Motor neuron (in vitro differentiated cells): Measurements from ENCODE around the gene OOSP3. TPM values are rescaled to one million over a fixed set of nuclear protein-coding genes. Genes with fewer than 3 reads are reported as not detected.
"Not testable (repeated sequence)": the region's sequence is repeated elsewhere in the genome, so short reads cannot be mapped to it uniquely, and the experiment has no call there.

Experiments
- ATAC-seq, 8 experiments: fragments of 200-7000 bp; cut with Tn5 transposase; replicated peaks in 6 of 8; 2 replicates each; pipeline ENCODE4 v1.8.0; 2021; ENCODE audit warnings: mild to moderate bottlenecking in 8 of 8, moderate library complexity in 8 of 8
- H3K27ac ChIP-seq, 2 donors: fragments of 250-450 bp; sonication (Bioruptor Pico); 2 replicates each; pipeline ENCODE4 v1.9.0; 2021; ENCODE audit warnings: antibody characterized with exemption in 2 of 2, mild to moderate bottlenecking in 2 of 2, moderate library complexity in 1 of 2
- H3K4me1 ChIP-seq, 2 donors: fragments of 250-450 bp; sonication (Bioruptor Pico); replicated peaks in 1 of 2; 2 replicates each; pipeline ENCODE4 v1.6.1; 2021; ENCODE audit warnings: antibody characterized with exemption in 2 of 2, mild to moderate bottlenecking in 2 of 2, moderate library complexity in 1 of 2
- H3K4me3 ChIP-seq, 5 donors: fragments of 250-450 bp; sonication (Bioruptor Pico); 2 replicates each; pipeline ENCODE4 v1.9.0; 2021; ENCODE audit warnings: antibody characterized with exemption in 5 of 5, mild to moderate bottlenecking in 5 of 5, moderate library complexity in 4 of 5
- WGBS, 10 experiments: fragments of 450-650 bp; shearing (Covaris generic); methylation state at CpG; one replicate each; pipeline ENCODE4 v1.0.0; 2022; 5-methylcytosine and 5-hydroxymethylcytosine counted together
- in situ Hi-C, 9 experiments: fragments of 400-800 bp; cut with MboI; loops; one replicate each; pipeline ENCODE4 v1.15.0; 2021; ENCODE audit warnings: low sequenced_read_pairs in 9 of 9, low pct_unique_long_range_greater_than_20kb in 2 of 9; ENCODE audit not compliant: unreplicated experiment in 9 of 9
- total RNA-seq, 8 experiments: library from RNA; unstranded; fragments of 300-600 nt; gene quantifications; 2 replicates each; pipeline versions ENCODE4 v1.2.3 to v1.2.4, GENCODE V29; 2022

OOSP3 gene, protein sequence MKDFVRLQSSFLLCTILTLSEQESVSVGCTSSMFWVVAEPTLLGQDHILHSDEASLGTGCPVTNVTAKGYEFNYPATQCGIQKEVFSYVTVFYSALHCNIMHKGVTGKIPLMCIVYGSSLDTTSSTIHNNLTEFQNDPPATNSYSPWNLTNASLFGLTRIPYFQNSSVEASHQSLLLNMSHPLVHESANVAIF
- not detected for total RNA-seq

DNA sequence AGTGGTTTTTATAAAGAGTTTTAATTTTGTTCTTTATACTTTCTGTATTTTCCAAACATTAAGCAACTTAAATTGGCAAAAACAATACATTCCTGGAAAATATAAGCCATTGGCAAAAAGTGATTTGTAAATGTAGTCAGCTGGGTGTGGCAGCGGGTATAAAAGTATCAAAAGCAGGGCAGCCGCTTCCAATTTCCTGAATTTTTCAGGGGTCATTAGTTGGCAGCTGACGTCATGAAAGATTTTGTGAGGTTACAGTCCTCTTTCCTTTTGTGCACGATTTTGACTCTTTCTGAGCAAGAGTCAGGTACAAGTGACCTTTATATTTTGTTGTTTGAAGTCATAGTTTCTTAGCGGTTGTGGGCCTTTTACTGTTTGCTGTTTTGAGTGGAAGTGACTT is at the start of gene OOSP3:
Gene OOSP3, plus strand, starts transcription at position 208 of the 400 bp plus-strand sequence. Its CDS starts 27 bp downstream, at position 235.
- H3K4me1 ChIP-seq, result no peaks in the 10 kb centered on the region
- no peak within 1 kb of the TSS for H3K4me3 ChIP-seq
- ATAC-seq, result peak in 1 of 8 experiments; percentile 18
- no peak within 1 kb of the TSS for H3K27ac ChIP-seq
- in situ Hi-C loops, result no loop called here
- WGBS, 10 experiments, result 7 to 83% (median 69%) methylated on average over 2 to 5 of the region's 5 CpGs; no CpG with 5 or more reads in 1 of the 10 experiments

DNA sequence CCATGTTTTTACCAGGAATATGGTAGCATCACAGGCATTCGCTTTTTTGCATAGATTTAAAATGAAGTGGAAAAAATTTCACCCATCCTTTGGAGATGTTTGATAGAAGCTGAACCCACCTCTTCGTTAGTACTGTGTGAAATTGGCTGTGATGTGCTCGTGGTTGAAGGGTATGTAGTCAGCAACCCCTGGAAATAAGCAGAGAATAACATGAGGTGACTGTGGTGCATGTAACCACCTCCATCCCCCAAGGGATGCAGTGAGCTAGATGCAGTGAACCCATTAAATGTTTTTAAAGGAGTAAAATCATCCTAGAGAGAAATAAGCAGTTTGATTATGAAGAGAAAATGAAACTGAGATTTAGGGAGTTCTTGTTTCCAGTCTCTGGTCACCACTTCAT is 49.2 kb upstream of the OOSP3 start:
- WGBS, 10 experiments, result 0 to 93% (median 74%) methylated on average over 2 to 3 of the region's 3 CpGs; no CpG with 5 or more reads in 1 of the 10 experiments
- no peak overlapping the region for H3K27ac ChIP-seq
- H3K4me1 ChIP-seq, result no peaks in the 10 kb centered on the region
- in situ Hi-C loops, result loop anchor here in 1 of 9 experiments (10.0 kb wide), 1 partner anchor 305 kb away; no protein-coding TSS in a partner anchor
- H3K4me3 ChIP-seq, result no peak overlapping the region
- ATAC-seq, result no peak

DNA sequence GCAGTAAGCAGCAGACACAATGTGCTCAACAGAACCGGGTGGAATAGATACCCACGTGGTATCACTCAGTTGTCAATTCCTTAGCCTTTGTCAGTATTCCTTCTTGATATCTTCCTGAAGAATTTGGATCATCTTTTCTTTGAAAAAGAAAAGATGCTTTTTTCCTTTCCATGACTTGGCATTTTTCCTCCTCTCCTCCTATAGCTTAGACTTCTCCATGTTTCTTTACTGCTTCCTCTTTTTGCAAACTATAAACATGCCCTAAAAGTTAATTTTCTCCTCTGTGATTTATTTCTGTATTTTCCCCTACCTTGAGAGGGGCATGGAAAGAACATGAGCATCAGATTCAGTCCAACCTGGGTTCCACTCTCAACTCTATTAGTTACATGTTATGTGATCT is 45.0 kb upstream of the OOSP3 start:
- WGBS, 10 experiments, result 37 to 92% (median 92%) methylated on average over 2 of the region's 2 CpGs; no CpG with 5 or more reads in 7 of the 10 experiments
- in situ Hi-C loops, result no loop called here
- Histone ChIP-seq H3K4me1 (no peaks in the 10 kb centered on the region), H3K27ac (no peak overlapping the region), H3K4me3 (no peak overlapping the region)
- no peak for ATAC-seq

DNA sequence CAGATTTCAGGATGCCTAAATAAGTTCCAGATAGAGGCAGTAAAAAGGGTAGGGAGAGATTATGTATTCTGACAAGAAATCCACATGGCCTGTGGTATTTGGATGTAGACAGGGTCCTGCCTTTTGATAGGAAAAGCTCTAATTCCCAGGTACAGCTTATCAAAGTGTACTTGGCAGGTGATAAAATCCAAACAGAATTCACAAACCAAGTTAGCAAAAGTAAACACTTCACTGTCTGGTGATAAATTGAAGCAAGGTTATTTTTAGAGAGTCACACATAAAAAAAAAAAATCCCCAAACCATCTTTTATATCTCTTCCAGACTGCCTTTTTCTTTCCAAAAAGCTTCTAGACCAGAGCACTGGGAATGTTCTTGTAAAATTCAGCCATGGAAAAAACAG is 39.0 kb upstream of the OOSP3 start:
- in situ Hi-C loops, result no loop called here
- no peak for ATAC-seq
- no peak overlapping the region for H3K27ac ChIP-seq

GRCh38 chr11:59841514-59841913 is 37.1 kb upstream of the OOSP3 start:
- no peaks in the 10 kb centered on the region for H3K4me1 ChIP-seq
- no peak overlapping the region for H3K4me3 ChIP-seq
- no peak for ATAC-seq
- in situ Hi-C loops, result no loop called here
- WGBS, 10 experiments, result 39 to 100% (median 80%) methylated on average over 1 to 2 of the region's 2 CpGs; no CpG with 5 or more reads in 1 of the 10 experiments
- no peak overlapping the region for H3K27ac ChIP-seq

More for the DNA sequence above, 39.0 kb upstream of the OOSP3 start:
- H3K4me3 ChIP-seq, result no peak overlapping the region
- H3K4me1 ChIP-seq, result no peaks in the 10 kb centered on the region

DNA sequence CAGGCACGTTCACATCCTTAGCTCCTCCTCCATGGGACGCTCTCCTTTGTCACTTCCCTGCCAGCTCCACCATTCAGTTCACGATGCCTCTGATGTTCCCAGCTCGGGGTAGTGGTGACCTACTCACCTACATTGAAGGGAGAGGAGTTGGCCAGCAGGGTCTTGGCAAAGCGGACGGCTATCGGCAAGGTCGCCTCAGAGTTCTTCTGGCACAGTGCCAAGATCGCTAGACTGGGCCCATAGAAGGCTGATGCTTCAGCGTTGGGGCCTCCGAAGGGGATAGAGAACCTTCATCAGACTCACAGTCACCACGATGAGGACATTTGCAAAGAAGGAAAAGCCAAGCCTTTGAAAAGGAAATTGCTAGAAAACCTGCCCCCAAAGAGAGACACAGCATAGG is 36.3 kb upstream of the OOSP3 start:
- in situ Hi-C loops, result no loop called here
- H3K27ac ChIP-seq, result no peak overlapping the region
- WGBS, 10 experiments, result 0 to 100% (median 60%) methylated on average over 1 to 9 of the region's 12 CpGs; no CpG with 5 or more reads in 2 of the 10 experiments
- no peak for ATAC-seq
- no peaks in the 10 kb centered on the region for H3K4me1 ChIP-seq
- no peak overlapping the region for H3K4me3 ChIP-seq

- 0 to 100% (median 79%) methylated on average over 1 to 4 of the region's 4 CpGs; no CpG with 5 or more reads in 2 of the 10 experiments for WGBS, 10 experiments
- H3K27ac ChIP-seq, result no peak within 1 kb of the TSS
- no peaks in the 10 kb centered on the region for H3K4me1 ChIP-seq
- in situ Hi-C loops, result no loop called here
- ATAC-seq, result no peak
- no peak within 1 kb of the TSS for H3K4me3 ChIP-seq
Observed at GRCh38 chr11:59845399-59845798, 33.2 kb upstream of the OOSP3 start, which contains the start of gene CBLIF. Gene CBLIF, minus strand, starts transcription at chr11:59845499. Its CDS starts 46 bp downstream, at chr11:59845453.

- in situ Hi-C loops, result no loop called here
- WGBS, 10 experiments, result 14 to 100% (median 68%) methylated on average over 1 to 4 of the region's 5 CpGs; no CpG with 5 or more reads in 5 of the 10 experiments
- ATAC-seq, result no peak
Observed at GRCh38 chr11:59846556-59846955, 32.0 kb upstream of the OOSP3 start.

DNA sequence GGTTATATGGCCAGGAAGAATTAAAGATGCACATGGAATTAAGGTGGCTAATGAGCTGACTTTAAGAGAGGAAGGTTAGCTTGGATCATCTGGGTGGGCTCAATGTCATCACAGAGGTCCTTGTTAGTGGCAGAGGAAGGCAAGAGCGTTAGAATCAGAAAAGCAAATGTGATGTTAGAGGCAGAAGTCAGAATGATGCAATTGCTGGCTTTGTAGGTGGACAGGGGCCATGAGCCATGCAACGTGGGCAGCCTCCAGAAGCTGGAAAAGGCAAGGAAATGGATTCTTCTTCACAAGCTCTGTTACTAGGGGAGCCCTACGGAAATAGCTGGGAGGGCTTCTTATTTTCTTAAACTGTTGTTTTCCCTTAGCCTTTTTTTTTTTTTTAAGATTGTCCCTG is 31.0 kb upstream of the OOSP3 start:
- in situ Hi-C loops, result no loop called here
- H3K27ac ChIP-seq, result no peak overlapping the region
- ATAC-seq, result no peak
- no peaks in the 10 kb centered on the region for H3K4me1 ChIP-seq
- WGBS, 10 experiments, result 0 to 100% (median 75%) methylated on average over 1 to 3 of the region's 3 CpGs; no CpG with 5 or more reads in 1 of the 10 experiments
- no peak overlapping the region for H3K4me3 ChIP-seq

More at GRCh38 chr11:59846556-59846955, 32.0 kb upstream of the OOSP3 start:
- H3K4me3 ChIP-seq, result no peak overlapping the region
- H3K4me1 ChIP-seq, result no peaks in the 10 kb centered on the region
- H3K27ac ChIP-seq, result no peak overlapping the region

DNA sequence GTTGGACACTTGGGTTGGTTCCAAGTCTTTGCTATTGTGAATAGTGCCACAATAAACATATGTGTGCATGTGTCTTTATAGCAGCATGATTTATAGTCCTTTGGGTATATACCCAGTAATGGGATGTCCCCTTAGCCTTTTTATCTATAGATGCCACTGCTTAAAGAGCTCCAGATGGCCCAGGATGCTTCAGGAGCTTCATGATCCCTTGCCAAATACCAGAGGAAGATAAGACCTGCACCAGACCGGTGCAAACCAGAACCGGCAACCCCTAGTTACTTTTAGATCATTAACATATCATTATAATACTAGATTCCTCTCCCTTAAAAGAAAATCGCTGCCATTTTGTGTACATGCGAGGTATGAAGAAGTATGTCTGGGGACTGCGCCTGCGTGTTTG is 30.1 kb upstream of the OOSP3 start:
- ATAC-seq, H3K4me3 ChIP-seq, H3K27ac ChIP-seq, H3K4me1 ChIP-seq, in situ Hi-C loops: not testable (repeated sequence)
- WGBS, 10 experiments, result 0 to 100% (median 81%) methylated on average over 1 to 5 of the region's 6 CpGs; no CpG with 5 or more reads in 2 of the 10 experiments

- H3K27ac ChIP-seq, result no peak overlapping the region
- WGBS, 10 experiments, result 0 to 50% (median 20%) methylated on average over 1 to 2 of the region's 2 CpGs; no CpG with 5 or more reads in 2 of the 10 experiments
- H3K4me3 ChIP-seq, result no peak overlapping the region
- in situ Hi-C loops, result no loop called here
- ATAC-seq, result no peak
- H3K4me1 ChIP-seq, result no peaks in the 10 kb centered on the region
Observed at GRCh38 chr11:59849129-59849528, 29.5 kb upstream of the OOSP3 start.

DNA sequence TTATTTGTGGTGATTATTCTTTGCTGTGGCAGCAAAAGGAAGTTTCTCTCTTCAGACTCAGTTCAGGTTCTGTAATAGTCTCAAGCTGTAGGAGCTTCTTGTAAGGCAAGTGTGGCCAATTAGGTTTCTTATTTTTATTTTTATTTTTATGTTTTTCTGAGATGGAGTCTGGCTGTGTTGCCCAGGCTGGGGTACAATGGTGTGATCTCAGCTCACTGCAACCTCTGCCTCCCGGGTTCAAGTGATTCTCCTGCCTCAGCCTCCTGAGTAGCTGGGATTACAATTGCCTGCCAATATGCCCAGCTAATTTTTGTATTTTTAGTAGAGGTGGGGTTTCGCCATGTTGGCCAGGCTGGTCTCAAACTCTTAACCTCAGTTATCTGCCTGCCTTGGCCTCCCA is 29.0 kb upstream of the OOSP3 start:
- H3K4me1 ChIP-seq, H3K4me3 ChIP-seq, H3K27ac ChIP-seq, in situ Hi-C loops, ATAC-seq: not testable (repeated sequence)
- 0 to 100% (median 100%) methylated on average over 1 to 2 of the region's 2 CpGs; no CpG with 5 or more reads in 7 of the 10 experiments for WGBS, 10 experiments

- H3K4me1 ChIP-seq, in situ Hi-C loops, H3K27ac ChIP-seq, H3K4me3 ChIP-seq, ATAC-seq: not testable (repeated sequence)
- 70 to 100% (median 87%) methylated on average over 2 to 5 of the region's 5 CpGs; no CpG with 5 or more reads in 2 of the 10 experiments for WGBS, 10 experiments
Observed at GRCh38 chr11:59851416-59851815, 27.2 kb upstream of the OOSP3 start.

- in situ Hi-C loops, result no loop called here
- Histone ChIP-seq H3K27ac (no peak overlapping the region), H3K4me3 (no peak overlapping the region), H3K4me1 (no peaks in the 10 kb centered on the region)
- 0 to 74% (median 52%) methylated on average over 1 to 2 of the region's 2 CpGs for WGBS, 10 experiments
- no peak for ATAC-seq
Observed at GRCh38 chr11:59854871-59855270, 23.7 kb upstream of the OOSP3 start.
